Activated naive CD8-positive, alpha-beta T cell treated with anti-CD3 and anti-CD28 coated beads, Interleukin-2, amount 10 ng/mL, durations not matched to agents 7 days and 5 days (primary cell): ENCODE data around the gene ITGAL. TPM values are rescaled to one million over a fixed set of nuclear protein-coding genes. Genes with fewer than 3 reads are reported as not detected.

Experiments
- ATAC-seq: fragments of 150-1000 bp; cut with Tn5 transposase; one replicate; pipeline ENCODE4 v1.10.0; 2021; ENCODE audit warnings: low read depth, moderate library complexity
- POLR2A ChIA-PET: fragments of 350-600 bp; sonication (Branson Sonifier 250); formaldehyde crosslinking; loops from one replicate; lab custom pipeline; 2021; ENCODE audit warnings: antibody characterized with exemption; lab: Charles Lee
- DNase-seq: peaks from one replicate; pipeline ENCODE4 v3.0.0; 2021
- H3K27ac Mint-ChIP-seq: one replicate; pipeline ENCODE4 v1.8.0; 2022; ENCODE audit warnings: mild to moderate bottlenecking, mixed read lengths
- H3K27me3 Mint-ChIP-seq: one replicate; pipeline ENCODE4 v1.8.0; 2022; ENCODE audit warnings: mild to moderate bottlenecking, moderate library complexity, mixed read lengths
- H3K36me3 Mint-ChIP-seq: one replicate; pipeline ENCODE4 v1.8.0; 2021; ENCODE audit warnings: mild to moderate bottlenecking, mixed read lengths
- H3K4me1 Mint-ChIP-seq: one replicate; pipeline ENCODE4 v1.8.0; 2021; ENCODE audit warnings: mixed read lengths
- H3K4me3 Mint-ChIP-seq: one replicate; pipeline ENCODE4 v1.8.0; 2022; ENCODE audit warnings: mild to moderate bottlenecking, moderate library complexity, mixed read lengths
- H3K9me3 Mint-ChIP-seq: one replicate; pipeline ENCODE4 v1.8.0; 2021; ENCODE audit warnings: mixed read lengths
- total RNA-seq, 2 experiments: library from RNA; stranded (reverse); gene quantifications; one replicate each; pipeline ENCODE4 v1.2.3, GENCODE V29; 2021

ITGAL gene
- total RNA-seq, result 100 to 1,000 TPM; 662 to 664 TPM

GRCh38 chr16:30472328-30472942 lies at the start of gene ITGAL:
TSS of gene ITGAL (plus strand) at chr16:30472742. CDS start at chr16:30472838, 96 bp downstream.
- DNase-seq (peak; percentile 72), ATAC-seq (peak; percentile 82)
- Mint-ChIP-seq H3K4me3 (peak within 1 kb of the TSS; percentile 100), H3K4me1 (peaks cover 47% of the 10 kb centered on the region), H3K36me3 (peaks cover 36% of the 10 kb centered on the region), H3K27ac (peak within 1 kb of the TSS; percentile 92), H3K9me3 (no peaks in the 10 kb centered on the region), H3K27me3 (no peaks in the 10 kb centered on the region)
- POLR2A ChIA-PET, result interaction anchor here (0.6 to 8.1 kb wide), 23 partner anchors 8 to 289 kb away, joined by 3 to 259 read pairs (median 5); partner anchors contain the start of genes CORO1A, DCTPP1, FBRS and SEPHS2

- Mint-ChIP-seq H3K4me3 (no peak overlapping the region), H3K27ac (peak overlapping the region; percentile 6), H3K27me3 (no peaks in the 10 kb centered on the region), H3K9me3 (no peaks in the 10 kb centered on the region), H3K36me3 (peaks cover 15% of the 10 kb centered on the region), H3K4me1 (peaks cover 17% of the 10 kb centered on the region)
- DNase-seq (no peak), ATAC-seq (no peak)
- POLR2A ChIA-PET, result no interaction called here
These were observed 44.5 kb upstream of the ITGAL start for GRCh38 chr16:30428055-30428454.

- Mint-ChIP-seq H3K36me3 (peaks cover 13% of the 10 kb centered on the region), H3K27ac (no peak overlapping the region), H3K27me3 (no peaks in the 10 kb centered on the region), H3K4me3 (no peak overlapping the region), H3K9me3 (no peaks in the 10 kb centered on the region), H3K4me1 (peaks cover 22% of the 10 kb centered on the region)
- no peak for DNase-seq
- POLR2A ChIA-PET, result interaction anchor here (0.6 to 2.1 kb wide), 32 partner anchors 10 to 747 kb away, joined by 3 to 32 read pairs (median 5); partner anchors contain the start of genes CORO1A, FBRS, ITGAL and PRR14
- no peak for ATAC-seq
These were observed 43.2 kb upstream of the ITGAL start for GRCh38 chr16:30429418-30429677.

GRCh38 chr16:30429678-30430427 lies 42.7 kb upstream of the ITGAL start, which contains the start of gene DCTPP1:
TSS of gene DCTPP1 (minus strand) at chr16:30430030. CDS start at chr16:30429980, 50 bp downstream.
- no peak within 1 kb of the TSS for H3K27ac Mint-ChIP-seq
- peak; percentile 91 for DNase-seq
- no peaks in the 10 kb centered on the region for H3K9me3 Mint-ChIP-seq
- POLR2A ChIA-PET, result interaction anchor here (0.6 to 2.1 kb wide), 34 partner anchors 11 to 747 kb away, joined by 3 to 32 read pairs (median 5); partner anchors contain the start of genes CORO1A, FBRS, ITGAL and PRR14
- peaks cover 9% of the 10 kb centered on the region for H3K36me3 Mint-ChIP-seq
- H3K4me3 Mint-ChIP-seq, result no peak within 1 kb of the TSS
- peak; percentile 99 for ATAC-seq
- H3K27me3 Mint-ChIP-seq, result no peaks in the 10 kb centered on the region
- H3K4me1 Mint-ChIP-seq, result peaks cover 26% of the 10 kb centered on the region

GRCh38 chr16:30430428-30430970 lies 42.0 kb upstream of the ITGAL start:
- H3K27me3 Mint-ChIP-seq, result no peaks in the 10 kb centered on the region
- H3K4me3 Mint-ChIP-seq, result no peak overlapping the region
- peaks cover 9% of the 10 kb centered on the region for H3K36me3 Mint-ChIP-seq
- H3K27ac Mint-ChIP-seq, result no peak overlapping the region
- no peaks in the 10 kb centered on the region for H3K9me3 Mint-ChIP-seq
- DNase-seq (no peak), ATAC-seq (peak; percentile 14)
- POLR2A ChIA-PET, result interaction anchor here (0.6 to 2.1 kb wide), 27 partner anchors 12 to 247 kb away, joined by 3 to 32 read pairs (median 5); partner anchors contain the start of genes CORO1A, FBRS, ITGAL and PRR14
- peaks cover 28% of the 10 kb centered on the region for H3K4me1 Mint-ChIP-seq

GRCh38 chr16:30434852-30435251 lies 37.7 kb upstream of the ITGAL start:
- POLR2A ChIA-PET, result interaction anchor here (0.6 kb wide), 1 partner anchor 102 kb away, joined by 3 read pairs; no protein-coding TSS in a partner anchor
- peaks cover 14% of the 10 kb centered on the region for H3K4me1 Mint-ChIP-seq
- H3K27ac Mint-ChIP-seq, result peak overlapping the region; percentile 1
- no peak overlapping the region for H3K4me3 Mint-ChIP-seq
- H3K9me3 Mint-ChIP-seq, result no peaks in the 10 kb centered on the region
- no peaks in the 10 kb centered on the region for H3K36me3 Mint-ChIP-seq
- H3K27me3 Mint-ChIP-seq, result no peaks in the 10 kb centered on the region
- no peak for DNase-seq
- ATAC-seq, result no peak

GRCh38 chr16:30437511-30438046 lies 35.0 kb upstream of the ITGAL start:
- H3K36me3 Mint-ChIP-seq, result peaks cover 4% of the 10 kb centered on the region
- H3K27me3 Mint-ChIP-seq, result no peaks in the 10 kb centered on the region
- DNase-seq (no peak), ATAC-seq (no peak)
- no peaks in the 10 kb centered on the region for H3K9me3 Mint-ChIP-seq
- no peak overlapping the region for H3K4me3 Mint-ChIP-seq
- peaks cover 15% of the 10 kb centered on the region for H3K4me1 Mint-ChIP-seq
- H3K27ac Mint-ChIP-seq, result no peak overlapping the region
- POLR2A ChIA-PET, result no interaction called here

- peaks cover 22% of the 10 kb centered on the region for H3K4me1 Mint-ChIP-seq
- DNase-seq (no peak), ATAC-seq (no peak)
- H3K36me3 Mint-ChIP-seq, result peaks cover 13% of the 10 kb centered on the region
- POLR2A ChIA-PET, result interaction anchor here (0.6 to 0.7 kb wide), 2 partner anchors 41 to 321 kb away, joined by 3 read pairs; no protein-coding TSS in a partner anchor
- H3K4me3 Mint-ChIP-seq, result no peak overlapping the region
- no peak overlapping the region for H3K27ac Mint-ChIP-seq
- no peaks in the 10 kb centered on the region for H3K27me3 Mint-ChIP-seq
- H3K9me3 Mint-ChIP-seq, result no peaks in the 10 kb centered on the region
These were observed 33.7 kb upstream of the ITGAL start for GRCh38 chr16:30438835-30439234.

- POLR2A ChIA-PET, result no interaction called here
- Mint-ChIP-seq H3K4me3 (no peak overlapping the region), H3K36me3 (peaks cover 21% of the 10 kb centered on the region), H3K27ac (no peak overlapping the region), H3K27me3 (no peaks in the 10 kb centered on the region), H3K9me3 (no peaks in the 10 kb centered on the region), H3K4me1 (peaks cover 24% of the 10 kb centered on the region)
- ATAC-seq (no peak), DNase-seq (no peak)
These were observed 32.7 kb upstream of the ITGAL start for GRCh38 chr16:30439720-30440348.

- ATAC-seq, result no peak
- Mint-ChIP-seq H3K4me3 (peak overlapping the region; percentile 88), H3K27ac (no peak overlapping the region), H3K36me3 (peaks cover 26% of the 10 kb centered on the region), H3K27me3 (no peaks in the 10 kb centered on the region), H3K9me3 (no peaks in the 10 kb centered on the region), H3K4me1 (peaks cover 36% of the 10 kb centered on the region)
- POLR2A ChIA-PET, result interaction anchor here (4.2 kb wide), 1 partner anchor 29 kb away, joined by 27 read pairs; the partner anchor contains the start of gene ITGAL
- DNase-seq, result no peak
These were observed 28.9 kb upstream of the ITGAL start for GRCh38 chr16:30443631-30444030.

- H3K36me3 Mint-ChIP-seq, result peaks cover 26% of the 10 kb centered on the region
- H3K27me3 Mint-ChIP-seq, result no peaks in the 10 kb centered on the region
- peaks cover 36% of the 10 kb centered on the region for H3K4me1 Mint-ChIP-seq
- H3K4me3 Mint-ChIP-seq, result peak overlapping the region; percentile 88
- DNase-seq, result no peak
- no peaks in the 10 kb centered on the region for H3K9me3 Mint-ChIP-seq
- no peak for ATAC-seq
- POLR2A ChIA-PET, result interaction anchor here (0.7 to 5.3 kb wide), 12 partner anchors 13 to 380 kb away, joined by 3 to 30 read pairs (median 4); partner anchors contain the start of genes ALDOA, DCTPP1, ITGAL and ZNF688
- peak overlapping the region; percentile 69 for H3K27ac Mint-ChIP-seq
These were observed 28.1 kb upstream of the ITGAL start for GRCh38 chr16:30444231-30445148.

- DNase-seq (no peak), ATAC-seq (no peak)
- Mint-ChIP-seq H3K27me3 (no peaks in the 10 kb centered on the region), H3K4me3 (peak overlapping the region; percentile 88), H3K9me3 (no peaks in the 10 kb centered on the region), H3K36me3 (peaks cover 26% of the 10 kb centered on the region), H3K4me1 (peaks cover 36% of the 10 kb centered on the region), H3K27ac (peak overlapping the region; percentile 69)
- POLR2A ChIA-PET, result interaction anchor here (0.7 to 5.3 kb wide), 12 partner anchors 13 to 380 kb away, joined by 3 to 30 read pairs (median 4); partner anchors contain the start of genes ALDOA, DCTPP1, ITGAL and ZNF688
These were observed 27.5 kb upstream of the ITGAL start for GRCh38 chr16:30445149-30445407.
